HG03108 (cell line): ENCODE results near the gene PANK4.
"Not testable (repeated sequence)": the region's sequence is repeated elsewhere in the genome, so short reads cannot be mapped to it uniquely, and the experiment has no call there.

Source experiments
- ATAC-seq: cut with Tn5 transposase; IDR thresholded peaks from one replicate; pipeline ENCODE4 v1.9.1; 2021; ENCODE audit warnings: moderate library complexity; ENCODE audit not compliant: unreplicated experiment

Gene PANK4

GRCh38 chr1:2525920-2526823, at the start of gene PANK4:
Gene PANK4 (minus strand): TSS chr1:2526596. CDS start chr1:2526587, 9 bp downstream.
- ATAC-seq: peak; percentile 82

GRCh38 chr1:2574350-2574749, 48.0 kb upstream of the PANK4 start:
- no peak for ATAC-seq

GRCh38 chr1:2573250-2573920, 47.0 kb upstream of the PANK4 start:
- no peak for ATAC-seq

GRCh38 chr1:2571348-2571747, 45.0 kb upstream of the PANK4 start:
- ATAC-seq: no peak

GRCh38 chr1:2570332-2570731, 43.9 kb upstream of the PANK4 start:
- no peak for ATAC-seq

- ATAC-seq: not testable (repeated sequence)
Measured at GRCh38 chr1:2569703-2570102, 43.3 kb upstream of the PANK4 start.

GRCh38 chr1:2569060-2569459, 42.7 kb upstream of the PANK4 start:
- ATAC-seq: no peak

GRCh38 chr1:2568187-2568816, 41.9 kb upstream of the PANK4 start:
- not testable (repeated sequence) for ATAC-seq

GRCh38 chr1:2567083-2567679, 40.8 kb upstream of the PANK4 start:
- no peak for ATAC-seq

- ATAC-seq: no peak
Measured at GRCh38 chr1:2566101-2567045, 40.0 kb upstream of the PANK4 start.

- ATAC-seq: no peak
Measured at GRCh38 chr1:2564815-2565374, 38.5 kb upstream of the PANK4 start.

- ATAC-seq: no peak
Measured at GRCh38 chr1:2564006-2564814, 37.8 kb upstream of the PANK4 start.

GRCh38 chr1:2563205-2563604, 36.8 kb upstream of the PANK4 start:
- no peak for ATAC-seq

GRCh38 chr1:2561898-2562895, 35.8 kb upstream of the PANK4 start:
- no peak for ATAC-seq

- no peak for ATAC-seq
Measured at GRCh38 chr1:2561446-2561845, 35.0 kb upstream of the PANK4 start.

- ATAC-seq: no peak
Measured at GRCh38 chr1:2560299-2561073, 34.1 kb upstream of the PANK4 start.
